Cardiac fibroblast (primary cell): Measurements from ENCODE around the gene SHLD2.
"Not testable (repeated sequence)": the region's sequence is repeated elsewhere in the genome, so short reads cannot be mapped to it uniquely, and the experiment has no call there.

Source experiments
- DNase-seq, 2 donors: peaks; one replicate each; pipeline versions ENCODE4 v3.0.0 to v3.0.0-alpha.2; 2010; ENCODE audit warnings: low read depth in 2 of 2
- H3K4me3 ChIP-seq, 2 donors: replicated peaks in 1 of 2; 1 replicate in 1 of 2; 2 replicates in 1 of 2; pipeline ENCODE4 v1.5.1; 2011; ENCODE audit warnings: low read depth in 2 of 2, low read length in 2 of 2, mild to moderate bottlenecking in 2 of 2, moderate library complexity in 1 of 2

Gene SHLD2

DNA sequence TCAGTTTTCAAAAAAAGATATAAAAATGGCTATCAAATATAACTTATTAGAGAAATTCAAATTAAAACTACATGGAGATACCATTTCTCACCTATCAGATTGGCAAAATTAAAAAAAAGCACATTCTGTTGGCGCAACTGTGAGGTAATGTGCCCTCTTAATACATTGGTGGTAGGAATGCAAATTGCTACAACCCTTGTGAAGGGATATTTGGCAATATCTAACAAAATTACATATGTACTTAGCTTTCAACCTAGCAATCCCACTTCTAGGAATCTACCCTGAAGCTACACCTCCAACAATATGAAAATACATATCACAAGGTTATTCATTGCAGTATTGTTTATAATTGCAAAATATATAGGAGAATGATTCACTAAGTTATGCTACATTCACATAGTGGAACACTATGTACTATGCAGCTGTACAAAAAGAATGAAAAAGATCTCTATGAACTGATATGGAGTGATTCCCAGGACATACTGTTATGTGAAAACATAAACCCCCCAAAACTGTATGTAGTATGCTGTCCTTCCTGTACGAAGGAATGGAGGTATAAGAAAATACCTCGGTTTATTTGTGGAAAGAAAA lies 67.8 kb downstream of the SHLD2 start:
- H3K4me3 ChIP-seq: not testable (repeated sequence)
- peak; percentile 41 to 63 for DNase-seq

DNA sequence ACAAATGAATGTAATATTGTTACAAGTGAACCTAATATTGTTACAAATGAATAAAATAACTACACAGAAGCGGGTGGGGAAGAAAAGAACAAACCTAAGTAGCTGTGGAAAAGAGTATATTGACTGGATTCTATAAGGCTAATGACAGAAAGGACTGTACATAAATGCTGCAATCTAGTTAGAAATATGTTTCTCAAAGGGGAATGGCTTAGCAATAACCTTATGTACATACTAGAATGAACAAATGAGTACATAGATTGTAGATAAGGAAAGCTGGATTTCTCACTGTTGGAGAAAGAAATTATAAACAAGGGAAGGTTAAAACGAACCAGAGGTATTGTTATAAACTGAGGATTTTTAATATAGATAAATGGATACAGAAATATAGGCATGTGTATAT lies 68.4 kb downstream of the SHLD2 start:
- not testable (repeated sequence) for H3K4me3 ChIP-seq, DNase-seq

DNA sequence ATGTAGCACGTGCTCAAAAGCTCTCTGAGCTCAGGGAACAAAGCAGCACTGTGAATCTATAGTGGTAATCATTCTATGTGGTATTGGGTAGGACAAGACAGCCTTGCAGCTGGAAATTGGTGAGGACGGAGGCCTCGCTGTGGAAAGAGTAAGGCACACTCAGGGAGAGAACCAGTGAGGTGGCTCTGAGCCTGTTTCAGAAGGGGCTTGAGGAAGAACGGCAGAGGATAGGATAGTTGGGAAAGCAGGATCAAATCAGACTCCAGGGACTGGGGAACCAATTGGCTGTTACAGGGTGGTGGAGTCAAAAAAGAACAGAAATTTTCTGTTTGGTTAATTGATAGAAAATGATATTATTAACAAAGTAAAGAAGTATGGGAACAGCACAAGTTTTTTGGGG lies 74.9 kb downstream of the SHLD2 start:
- not testable (repeated sequence) for DNase-seq, H3K4me3 ChIP-seq

DNA sequence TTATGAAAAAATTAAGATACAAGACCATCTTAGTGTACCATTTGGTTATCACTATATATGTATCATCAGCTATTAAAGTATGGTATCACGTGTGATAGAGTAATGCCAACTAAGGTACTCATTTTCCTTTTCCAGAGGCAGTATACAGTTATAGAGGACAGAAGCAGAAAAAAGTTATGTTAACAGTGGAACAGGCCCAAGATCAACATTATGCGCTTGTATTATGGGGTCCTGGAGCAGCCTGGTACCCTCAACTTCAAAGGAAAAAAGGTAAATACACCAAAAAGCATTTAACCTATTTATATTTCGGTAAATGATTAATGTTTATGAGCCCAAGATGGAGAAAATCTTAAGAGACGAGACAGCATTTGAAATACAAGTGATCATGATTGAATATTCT lies 75.7 kb downstream of the SHLD2 start:
- not testable (repeated sequence) for DNase-seq, H3K4me3 ChIP-seq

DNA sequence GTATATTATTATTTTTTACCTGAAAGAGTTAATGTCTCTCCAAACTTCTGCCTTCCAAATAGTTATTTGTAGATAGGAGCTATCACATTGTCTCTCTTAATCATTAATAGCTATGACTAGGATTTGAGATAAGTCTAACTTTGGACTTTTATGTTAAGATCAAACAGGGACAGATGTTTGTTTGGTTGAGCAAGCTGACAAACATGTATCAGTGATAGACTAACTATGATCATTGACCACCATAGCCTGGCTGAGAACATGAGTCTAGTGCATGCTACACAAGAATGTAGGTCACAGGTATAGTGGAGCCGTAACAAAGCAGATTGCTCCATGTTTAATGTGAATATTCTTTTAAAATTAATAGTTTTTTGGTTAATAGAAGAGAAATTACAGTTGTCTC lies 76.7 kb downstream of the SHLD2 start:
- not testable (repeated sequence) for H3K4me3 ChIP-seq, DNase-seq

DNA sequence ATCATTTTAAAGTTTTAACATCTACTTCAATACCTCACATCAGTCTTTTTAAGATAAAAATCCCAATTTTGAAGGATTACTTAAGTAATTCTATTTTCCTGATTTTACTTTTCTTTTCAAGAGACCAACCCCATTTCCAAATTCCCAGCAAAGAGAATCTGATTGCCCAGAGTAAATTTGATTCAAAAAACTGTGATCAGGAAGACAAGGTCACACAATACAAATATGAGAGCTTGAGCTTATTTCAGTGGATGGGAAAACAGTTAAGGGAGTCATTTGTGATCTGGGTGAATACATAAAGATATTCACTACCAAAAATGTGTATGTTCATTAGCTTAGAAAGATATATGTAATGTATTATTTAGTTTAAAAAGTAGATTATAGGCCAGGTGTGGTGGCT lies 77.2 kb downstream of the SHLD2 start:
- H3K4me3 ChIP-seq, DNase-seq: not testable (repeated sequence)

DNA sequence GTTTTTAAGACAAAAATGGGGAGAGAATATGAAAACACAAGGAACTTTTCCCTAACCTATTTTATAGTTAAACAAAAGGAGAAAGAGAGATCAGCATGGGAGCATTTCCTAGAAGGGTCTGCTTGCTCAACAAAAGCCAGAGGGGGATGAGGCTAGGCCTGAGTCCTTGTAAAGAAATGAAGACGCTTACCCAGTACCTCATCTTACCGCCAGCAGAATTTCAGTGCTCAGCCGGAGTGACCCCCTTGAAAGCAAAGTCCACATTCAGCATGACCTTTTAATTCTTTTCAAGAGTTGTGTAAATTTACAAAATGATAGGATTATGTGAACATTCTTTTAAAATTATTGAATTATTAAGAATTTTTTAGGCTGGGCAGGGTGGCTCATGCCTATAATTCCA lies 82.6 kb downstream of the SHLD2 start:
- not testable (repeated sequence) for H3K4me3 ChIP-seq, DNase-seq

DNA sequence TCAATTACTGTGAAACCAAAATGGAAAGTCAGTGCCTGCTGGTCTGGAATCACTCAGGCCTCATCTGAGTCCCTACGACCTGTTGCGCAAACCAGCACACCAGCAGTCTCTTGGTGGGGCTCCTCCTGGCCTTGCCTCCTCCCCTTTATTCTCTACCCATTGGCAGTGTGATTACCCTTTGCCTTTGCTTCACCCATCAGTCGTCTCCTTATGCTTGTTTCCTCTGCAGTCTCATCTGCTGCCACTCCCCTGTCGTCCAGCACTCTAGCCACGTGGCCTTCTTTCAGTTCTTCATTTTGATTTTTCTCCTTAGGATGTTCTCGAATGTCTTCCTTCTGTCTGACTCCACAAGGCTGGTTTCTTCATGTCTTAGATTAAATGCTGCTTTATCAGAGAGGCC lies 89.4 kb downstream of the SHLD2 start:
- not testable (repeated sequence) for DNase-seq, H3K4me3 ChIP-seq

DNA sequence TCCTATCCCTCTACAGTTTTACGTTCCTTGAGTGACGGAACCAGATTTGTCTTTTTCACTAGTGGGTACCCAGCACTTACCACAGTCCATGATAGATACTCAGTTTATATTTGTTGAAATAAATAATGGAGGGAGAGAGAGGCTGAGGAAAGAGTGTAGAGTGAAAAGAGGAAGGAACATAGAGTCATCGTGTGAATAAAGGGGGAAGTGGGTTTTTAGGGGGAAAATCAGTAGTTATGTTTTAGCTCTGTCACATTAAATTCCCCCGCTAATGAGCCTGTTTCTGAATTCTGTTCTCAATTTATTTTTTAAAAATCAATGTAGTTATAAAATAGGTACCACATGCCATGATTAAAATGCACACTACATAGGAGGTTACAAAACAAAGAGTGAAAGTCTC lies 91.0 kb downstream of the SHLD2 start:
- not testable (repeated sequence) for DNase-seq

DNA sequence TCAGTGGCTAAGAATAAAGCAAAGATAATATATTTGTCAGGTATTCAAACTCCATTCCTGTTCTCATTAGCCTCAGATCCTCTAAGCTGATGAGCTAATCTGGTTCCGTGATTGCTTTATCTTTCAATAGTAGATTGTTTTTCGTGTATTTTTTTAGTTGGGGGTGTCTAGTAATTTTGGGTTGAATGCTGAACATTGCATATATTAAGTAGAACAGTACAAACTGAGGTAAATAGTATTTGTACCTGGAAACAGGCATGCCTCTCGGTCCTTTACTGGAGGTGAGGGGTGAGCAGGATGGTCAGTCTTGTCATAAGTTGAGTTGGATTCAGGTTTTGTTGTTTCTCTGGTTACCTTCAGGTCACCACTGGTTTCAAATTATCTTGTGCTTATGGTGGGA lies 92.6 kb downstream of the SHLD2 start:
- DNase-seq, H3K4me3 ChIP-seq: not testable (repeated sequence)

More for the DNA sequence above, 91.0 kb downstream of the SHLD2 start:
- not testable (repeated sequence) for H3K4me3 ChIP-seq

DNA sequence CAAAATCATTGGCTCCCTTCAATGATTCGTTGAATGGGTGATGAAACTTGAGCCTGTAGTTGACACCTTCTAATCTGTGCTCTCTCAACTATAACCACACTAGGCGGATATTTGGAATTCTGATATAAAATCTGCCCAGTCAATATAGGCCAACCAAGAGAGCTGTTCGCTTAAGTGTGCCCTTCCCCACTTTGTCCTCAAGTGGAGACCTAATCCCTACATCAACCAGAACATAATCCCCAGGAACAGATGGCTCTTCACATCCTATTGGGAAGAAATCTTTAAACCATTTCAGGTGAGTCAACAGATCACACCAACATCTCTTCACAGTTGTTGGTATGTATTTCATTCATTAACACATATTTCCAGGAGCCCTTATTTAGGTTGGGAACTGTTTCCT lies 96.8 kb downstream of the SHLD2 start:
- H3K4me3 ChIP-seq, DNase-seq: not testable (repeated sequence)

DNA sequence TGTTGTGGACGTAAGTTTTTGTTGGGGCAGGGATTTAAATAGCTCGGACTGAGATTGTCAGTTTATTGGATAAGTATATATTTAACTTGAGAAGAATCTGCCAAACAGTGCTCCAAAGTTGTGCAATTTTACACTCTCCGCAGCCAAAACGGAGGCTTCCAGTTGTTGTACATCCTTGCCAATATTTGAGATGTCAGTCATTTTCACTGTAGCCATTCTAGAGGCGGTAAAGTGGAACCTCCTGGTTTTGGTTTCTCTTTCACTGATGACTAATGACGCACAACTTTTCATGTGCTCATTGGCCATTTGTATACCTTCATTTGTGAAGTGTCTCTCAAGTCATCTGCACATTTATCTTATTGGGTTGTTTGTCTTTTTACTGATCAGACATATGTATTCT lies 105.9 kb downstream of the SHLD2 start:
- peak; percentile 83 to 87 for DNase-seq
- H3K4me3 ChIP-seq: peak overlapping the region in 1 of 2 donors; percentile 16

DNA sequence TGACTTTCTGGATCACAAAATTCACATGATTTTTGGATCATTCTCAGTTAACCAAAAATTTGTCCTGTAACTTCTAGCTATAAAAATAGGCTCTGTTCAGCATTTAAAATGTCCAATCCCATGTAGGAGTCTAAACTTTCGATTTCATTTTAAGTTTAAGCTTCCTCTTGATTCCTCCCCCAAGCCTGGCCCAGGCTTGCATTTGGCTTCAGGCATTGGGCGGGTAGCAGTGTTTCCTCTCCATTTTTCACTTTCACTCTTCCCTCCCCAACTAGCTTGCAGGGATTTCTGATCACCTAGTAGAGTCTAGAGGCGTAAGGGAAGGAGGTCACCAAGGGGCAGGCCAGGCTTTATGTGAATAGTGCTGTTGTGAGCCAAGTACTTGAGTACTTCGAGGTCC lies 109.8 kb downstream of the SHLD2 start:
- H3K4me3 ChIP-seq, DNase-seq: not testable (repeated sequence)

DNA sequence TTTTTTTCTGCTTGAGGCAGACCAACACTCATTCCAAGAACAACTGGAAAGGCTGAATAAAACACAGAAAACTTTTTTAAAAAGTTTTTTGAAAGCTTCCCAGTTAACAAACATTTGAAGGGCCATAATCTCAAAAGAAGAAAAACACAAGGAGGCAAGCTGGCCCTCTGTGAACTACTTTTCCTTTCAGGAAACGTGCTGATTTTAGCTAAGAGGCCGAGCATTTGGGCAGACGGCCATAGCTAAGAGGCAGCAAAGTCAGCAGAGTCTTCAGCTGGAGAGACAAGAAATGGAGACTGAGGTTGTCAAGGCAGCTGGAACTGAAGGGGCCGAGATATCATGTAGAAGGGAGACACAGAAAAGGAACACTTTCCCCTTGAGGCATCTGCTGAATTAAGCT lies 111.9 kb downstream of the SHLD2 start:
- not testable (repeated sequence) for H3K4me3 ChIP-seq
- peak in 1 of 2 donors; percentile 26 for DNase-seq

DNA sequence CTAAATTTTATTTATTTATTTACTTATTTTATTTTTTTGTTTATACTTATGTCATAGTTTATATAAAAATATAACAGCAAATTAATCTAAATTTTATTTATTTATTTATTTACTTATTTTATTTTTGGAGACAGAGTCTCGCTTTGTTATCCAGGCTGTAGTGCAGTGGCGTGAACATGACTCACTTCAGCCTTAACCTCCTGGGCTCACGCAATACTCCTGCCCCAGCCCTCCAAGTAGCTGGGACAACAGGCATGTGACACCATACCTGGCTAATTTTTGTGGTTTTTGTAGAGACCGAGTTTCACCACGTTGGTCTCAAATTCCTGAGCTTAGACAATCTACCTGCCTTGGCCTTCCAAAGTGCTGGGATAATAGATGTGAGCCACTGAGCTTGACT lies 115.3 kb downstream of the SHLD2 start:
- not testable (repeated sequence) for H3K4me3 ChIP-seq
- peak in 1 of 2 donors; percentile 5 for DNase-seq

DNA sequence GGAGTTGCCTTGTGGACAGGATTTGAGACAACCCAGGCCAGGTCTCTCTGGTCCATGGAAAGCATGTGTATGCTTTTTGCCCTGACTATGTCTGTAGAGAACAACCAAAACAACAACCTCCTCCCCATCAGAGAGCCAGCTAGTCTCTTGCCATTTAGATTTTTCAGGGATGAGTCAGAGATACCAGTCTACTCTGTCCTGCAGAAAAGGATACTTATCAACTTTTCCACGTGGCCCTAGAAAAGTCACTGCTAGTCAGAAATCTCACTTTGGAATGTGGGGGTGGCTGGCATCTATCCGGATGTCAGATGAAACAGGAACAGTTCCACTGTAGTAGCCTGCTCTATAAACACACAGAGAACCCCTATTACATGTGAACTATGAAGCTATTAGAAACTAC lies 116.8 kb downstream of the SHLD2 start:
- not testable (repeated sequence) for H3K4me3 ChIP-seq
- peak; percentile 40 to 70 for DNase-seq

DNA sequence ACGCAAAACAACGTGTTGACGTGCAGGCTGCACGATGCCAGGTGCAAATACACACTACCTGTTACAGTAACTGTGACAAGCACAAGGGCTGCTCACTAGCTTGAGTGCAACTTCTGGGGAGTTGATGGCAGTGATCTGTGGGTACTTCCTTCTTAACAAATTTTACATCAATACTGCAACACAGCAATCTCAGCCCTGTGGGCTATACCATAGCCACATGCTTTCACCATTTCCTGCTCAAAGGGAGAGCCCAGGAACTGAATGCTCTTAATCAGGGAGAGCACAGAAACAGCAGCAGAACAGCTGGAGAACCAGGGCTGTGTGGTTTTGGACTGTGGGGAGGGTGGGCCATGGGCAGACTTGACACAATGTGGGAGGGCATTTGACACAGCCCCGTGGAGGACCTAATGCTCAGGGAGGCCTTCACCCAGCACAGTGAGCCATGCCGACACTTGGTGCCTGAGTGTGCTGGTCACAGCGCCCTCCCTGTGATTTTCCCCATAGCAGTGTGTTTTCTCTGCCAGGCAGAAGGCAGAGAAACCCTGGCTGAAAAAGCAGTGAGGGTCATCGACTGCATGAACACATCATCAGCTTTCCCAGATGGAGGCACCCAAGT lies 118.3 kb downstream of the SHLD2 start:
- H3K4me3 ChIP-seq, DNase-seq: not testable (repeated sequence)

DNA sequence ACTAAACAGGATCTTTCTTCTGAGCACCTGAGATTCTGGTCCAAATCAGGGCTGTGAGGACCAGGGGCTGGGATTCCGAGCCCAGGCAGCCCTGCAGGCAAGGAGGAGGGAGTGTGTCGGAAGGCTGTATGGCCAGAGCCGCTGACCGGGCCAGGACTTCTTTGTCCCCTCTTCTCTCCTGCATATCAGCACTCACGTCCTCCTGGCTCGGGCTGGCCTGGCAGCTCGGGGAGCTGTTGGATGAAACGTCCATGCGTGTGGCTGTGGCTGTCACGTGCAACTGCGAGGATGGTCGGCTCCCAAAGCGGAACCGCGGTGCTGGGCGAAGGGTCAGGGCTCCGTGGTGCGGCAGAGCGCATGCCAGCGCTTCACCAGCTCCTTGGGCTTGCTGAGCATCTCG lies 118.8 kb downstream of the SHLD2 start:
- H3K4me3 ChIP-seq, DNase-seq: not testable (repeated sequence)

DNA sequence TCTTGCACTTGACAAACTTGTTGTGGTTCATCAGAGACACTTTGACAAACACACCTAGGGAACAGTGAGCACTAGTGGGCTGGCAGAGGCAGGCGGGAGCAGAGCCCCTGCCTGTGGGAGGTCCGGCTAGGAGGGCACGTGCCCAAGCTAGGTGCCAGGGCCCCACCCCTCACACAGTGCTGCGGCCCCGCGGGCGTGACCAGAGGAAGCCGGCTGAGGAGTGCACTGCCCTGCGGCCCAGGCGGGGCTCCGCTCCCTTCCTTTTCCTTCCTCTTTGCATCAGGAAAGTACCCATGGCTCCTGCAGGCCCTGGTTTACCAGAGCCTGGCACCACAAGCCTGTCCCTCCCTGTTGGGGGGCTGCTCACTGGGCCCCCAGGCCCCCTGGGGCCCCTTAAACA lies 121.1 kb downstream of the SHLD2 start:
- not testable (repeated sequence) for DNase-seq, H3K4me3 ChIP-seq

DNA sequence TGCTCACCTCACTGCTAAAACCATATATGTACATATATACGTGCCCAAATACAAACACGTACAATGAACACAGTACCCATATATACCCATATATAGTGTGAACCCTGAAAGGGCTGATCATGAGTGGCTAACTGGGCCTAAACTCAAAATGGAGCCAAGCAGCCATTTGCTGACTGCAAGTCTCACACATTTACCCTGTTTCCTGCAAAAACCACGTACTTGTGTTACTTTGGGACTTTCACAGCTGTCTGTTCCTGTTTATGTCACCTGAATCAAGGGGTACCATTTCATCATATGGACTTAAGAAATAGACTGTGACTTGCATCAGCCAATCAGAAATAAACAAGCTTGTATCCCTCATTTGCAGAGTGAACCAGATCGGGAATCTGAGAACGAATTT lies 124.4 kb downstream of the SHLD2 start:
- H3K4me3 ChIP-seq, DNase-seq: not testable (repeated sequence)
